HG03060 (cell line): Measurements from ENCODE around the gene SLC9C2.
"Not testable (repeated sequence)": the region's sequence is repeated elsewhere in the genome, so short reads cannot be mapped to it uniquely, and the experiment has no call there.

Experiments used
- ATAC-seq: cut with Tn5 transposase; IDR thresholded peaks from one replicate; pipeline ENCODE4 v1.9.1; 2021; ENCODE audit warnings: low read depth, moderate number of reproducible peaks; ENCODE audit not compliant: unreplicated experiment

The SLC9C2 gene

DNA sequence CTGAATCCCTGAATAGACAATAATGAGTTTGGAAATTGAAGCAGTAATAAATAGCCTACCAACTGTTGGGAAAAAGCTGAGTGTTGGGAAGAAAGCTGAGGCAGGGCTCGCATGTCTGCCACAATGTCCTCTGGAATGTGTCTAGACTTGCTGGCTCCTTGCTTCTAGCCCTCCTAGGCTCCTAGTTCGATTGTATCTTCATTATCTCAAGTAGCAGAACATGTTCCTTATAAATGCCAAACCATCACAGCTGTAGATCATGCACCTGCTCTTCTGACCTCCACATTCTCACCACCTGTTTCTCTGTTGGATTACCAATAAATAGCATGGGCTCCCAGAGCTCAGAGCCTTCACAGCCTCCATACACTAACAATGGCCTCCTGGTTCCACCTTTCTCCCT, 138.7 kb downstream of the SLC9C2 start:
- ATAC-seq = not testable (repeated sequence)

DNA sequence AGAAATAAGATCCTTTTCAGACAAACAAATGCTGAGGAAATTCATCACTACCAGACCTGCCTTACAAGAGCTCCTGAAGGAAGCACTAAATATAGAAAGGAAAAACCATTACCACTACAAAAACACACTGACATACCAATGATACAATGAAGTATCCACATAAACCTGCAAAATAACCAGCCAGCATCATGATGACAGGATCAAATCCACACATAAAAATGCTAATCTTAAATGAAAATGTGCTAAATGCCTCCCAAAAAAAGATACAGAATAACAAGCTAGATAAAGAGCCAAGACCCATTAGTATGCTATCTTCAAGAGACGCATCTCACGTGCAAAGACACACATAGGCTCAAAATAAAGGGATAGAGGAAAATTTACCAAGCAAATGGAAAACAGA, 140.2 kb downstream of the SLC9C2 start:
- not testable (repeated sequence) for ATAC-seq

DNA sequence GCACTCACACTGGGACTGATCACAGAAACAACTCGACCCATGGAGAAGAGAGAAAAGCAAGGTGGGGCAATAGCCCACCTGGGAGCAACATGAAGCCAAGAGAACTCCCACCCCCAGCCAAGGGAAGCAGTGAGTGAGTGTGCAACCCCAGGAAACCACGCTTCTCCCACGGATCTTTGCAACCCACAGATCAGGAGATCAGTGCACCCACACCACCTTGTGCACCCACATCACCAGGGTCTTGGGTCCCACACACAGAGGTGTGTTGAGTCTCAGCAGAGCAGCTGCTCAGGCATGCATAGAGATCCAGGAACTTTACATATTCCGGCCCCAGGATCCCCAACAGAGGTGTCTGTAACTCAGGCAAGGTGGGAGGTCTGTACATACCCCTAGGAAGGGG, 143.0 kb downstream of the SLC9C2 start:
- ATAC-seq = no peak

DNA sequence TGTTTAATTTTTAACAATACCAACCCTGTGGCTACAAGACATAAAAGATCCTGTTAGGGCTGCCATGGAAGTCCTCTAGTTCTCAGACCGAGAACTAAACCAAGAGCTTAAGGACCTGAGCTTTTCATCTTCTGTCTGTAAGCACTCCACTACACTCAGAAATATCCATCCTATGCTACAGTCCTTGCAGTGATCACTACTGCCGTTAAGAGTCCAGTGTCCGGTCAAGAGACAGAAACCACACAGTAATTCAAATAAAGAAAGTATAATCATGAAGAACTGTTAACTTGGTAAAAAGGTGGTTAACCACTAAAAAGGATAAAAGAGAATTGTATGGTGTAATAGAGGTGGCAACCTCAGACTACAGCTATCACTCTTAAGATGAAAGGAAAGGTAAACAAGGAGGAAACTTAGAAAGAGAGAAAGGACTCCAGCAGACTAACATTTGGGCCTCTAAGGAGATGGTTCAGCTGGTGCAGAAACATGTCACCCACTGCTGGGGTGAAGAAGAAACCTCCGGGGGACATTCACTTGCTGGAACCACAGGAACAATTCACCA, 147.8 kb downstream of the SLC9C2 start:
- no peak for ATAC-seq

DNA sequence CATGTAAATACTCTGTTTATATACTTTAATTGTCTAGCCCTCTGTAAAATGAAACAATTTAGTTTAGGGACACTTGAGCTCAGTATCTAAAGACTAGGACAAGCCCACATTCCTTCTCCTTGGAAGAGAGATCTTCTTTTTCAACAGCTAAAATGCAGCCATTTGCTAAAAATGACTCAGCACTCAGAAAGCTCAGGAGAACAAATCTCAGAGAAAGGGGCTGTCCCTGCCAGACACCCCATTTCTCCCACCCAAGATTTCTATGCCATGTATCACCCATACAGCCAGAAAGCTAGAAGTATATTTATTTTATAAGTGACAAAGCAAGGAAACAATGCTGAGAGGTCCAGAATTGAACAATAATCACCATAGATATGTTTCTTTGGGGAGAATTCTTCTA, 148.9 kb downstream of the SLC9C2 start:
- ATAC-seq = no peak

DNA sequence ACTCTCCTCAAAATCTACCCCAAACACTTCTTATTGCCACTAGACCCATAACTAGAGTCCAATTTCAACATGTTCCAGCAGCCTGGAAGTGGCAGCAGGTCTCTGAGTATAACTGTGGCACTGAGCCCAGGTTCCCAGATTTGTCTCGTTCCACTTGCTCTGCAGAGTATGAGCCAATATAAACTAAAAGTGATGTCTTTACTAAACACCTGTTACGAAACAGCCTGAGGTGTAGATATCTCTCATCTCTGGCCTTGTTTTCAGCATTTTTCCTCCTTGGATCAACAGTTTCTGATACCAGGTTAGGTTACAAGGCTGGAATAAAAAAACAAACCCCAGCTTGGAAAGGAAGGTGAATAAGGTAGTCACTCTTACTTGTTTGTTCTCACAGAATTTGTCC, 150.9 kb downstream of the SLC9C2 start:
- ATAC-seq = no peak
